Smooth muscle cell (in vitro differentiated cells): ENCODE results near the gene REL. TPM values are rescaled to one million over a fixed set of nuclear protein-coding genes. Genes with fewer than 3 reads are reported as not detected.

Experiments used
- DNase-seq: peaks from one replicate; lab custom pipeline; 2025; ENCODE audit not compliant: unreplicated experiment; lab: John Stamatoyannopoulos, UW
- H2AFZ ChIP-seq: fragments of 200-600 bp; sonication (generic); 2 replicates; pipeline ENCODE4 v1.6.0; 2016; ENCODE audit warnings: antibody characterized with exemption, low read depth, mild to moderate bottlenecking
- H3F3A ChIP-seq: fragments of 200-600 bp; sonication (generic); 2 replicates; pipeline ENCODE4 v1.6.0; 2017; ENCODE audit warnings: antibody characterized with exemption, low read depth
- H3K27ac ChIP-seq: fragments of 200-600 bp; sonication (generic); 2 replicates; pipeline ENCODE4 v1.5.1; 2016; ENCODE audit warnings: low read depth, mild to moderate bottlenecking
- H3K27me3 ChIP-seq: fragments of 200-600 bp; sonication (generic); 2 replicates; pipeline ENCODE4 v1.6.1; 2016; ENCODE audit warnings: low read depth, mild to moderate bottlenecking
- H3K36me3 ChIP-seq: fragments of 200-600 bp; sonication (generic); 2 replicates; pipeline ENCODE4 v1.5.1; 2016; ENCODE audit warnings: low read depth
- H3K4me1 ChIP-seq: fragments of 200-600 bp; sonication (generic); 2 replicates; pipeline ENCODE4 v1.5.1; 2016; ENCODE audit warnings: low read depth
- H3K4me2 ChIP-seq: fragments of 200-600 bp; sonication (generic); 2 replicates; pipeline ENCODE4 v1.6.0; 2016; ENCODE audit warnings: mild to moderate bottlenecking
- H3K4me3 ChIP-seq: fragments of 200-600 bp; sonication (generic); 2 replicates; pipeline ENCODE4 v1.5.1; 2016; ENCODE audit warnings: mild to moderate bottlenecking
- H3K79me2 ChIP-seq: fragments of 200-600 bp; sonication (generic); 2 replicates; pipeline ENCODE4 v1.6.0; 2016; ENCODE audit warnings: low read depth, mild to moderate bottlenecking
- H3K9ac ChIP-seq: fragments of 200-600 bp; sonication (generic); 2 replicates; pipeline ENCODE4 v1.6.0; 2016; ENCODE audit warnings: low read depth
- H3K9me3 ChIP-seq: fragments of 200-600 bp; sonication (generic); replicated peaks from 2 replicates; pipeline ENCODE4 v1.5.1; 2016; ENCODE audit warnings: low read depth
- H4K20me1 ChIP-seq: fragments of 200-600 bp; sonication (generic); 2 replicates; pipeline ENCODE4 v1.6.0; 2016; ENCODE audit warnings: low read depth
- CTCF ChIP-seq: fragments of 200-600 bp; sonication (generic); IDR thresholded peaks from 2 replicates; pipeline ENCODE4 v1.5.1; 2017; ENCODE audit warnings: borderline replicate concordance, mild to moderate bottlenecking, antibody characterized with exemption; ENCODE audit not compliant: insufficient read depth, poor library complexity, severe bottlenecking
- WGBS: methylation state at CpG from one replicate; pipeline ENCODE4 v1.1.7; 2016; ENCODE audit warnings: low lambda C conversion rate; 5-methylcytosine and 5-hydroxymethylcytosine counted together
- polyA plus RNA-seq: library from polyadenylated mRNA; unstranded; fragments of >200 nt; fragmentation: Nextera tagmentation; extraction: Ambion mirVana; gene quantifications from 2 replicates; pipeline ENCODE4 v1.2.1, GENCODE V29; 2016
- total RNA-seq: library from RNA; depleted of rRNA; stranded (reverse); fragments of >200 nt; gene quantifications from 2 replicates; pipeline ENCODE4 v1.2.3, GENCODE V29; 2014

REL gene
- total and polyA plus RNA-seq, 2 experiments from 2014 or later: 2.3 to 15.3 TPM

GRCh38 chr2:60945341-60945740 is 64.0 kb downstream of the REL start:
- Histone ChIP-seq H3K4me2 (no peak overlapping the region), H3K9ac (no peak overlapping the region), H3K4me1 (no peaks in the 10 kb centered on the region), H3K9me3 (no peaks in the 10 kb centered on the region), H4K20me1 (no peaks in the 10 kb centered on the region), H3K36me3 (no peaks in the 10 kb centered on the region), H3K4me3 (no peak overlapping the region), H3K27me3 (no peaks in the 10 kb centered on the region), H3F3A (no peaks in the 10 kb centered on the region), H3K79me2 (no peaks in the 10 kb centered on the region), H2AFZ (no peak overlapping the region), H3K27ac (no peak overlapping the region)
- TF ChIP-seq CTCF: no peak
- DNase-seq: no peak
- WGBS: 76% methylated on average over 2 of the region's 2 CpGs

GRCh38 chr2:60947056-60947455 is 65.7 kb downstream of the REL start:
- no peaks in the 10 kb centered on the region for H3K9me3 ChIP-seq
- no peaks in the 10 kb centered on the region for H3K27me3 ChIP-seq
- no peaks in the 10 kb centered on the region for H3K4me1 ChIP-seq
- no peak for TF ChIP-seq CTCF
- H3F3A ChIP-seq: no peaks in the 10 kb centered on the region
- H3K36me3 ChIP-seq: no peaks in the 10 kb centered on the region
- no peak overlapping the region for H3K4me3 ChIP-seq
- H3K4me2 ChIP-seq: no peak overlapping the region
- DNase-seq: no peak
- WGBS: 86% methylated on average over 4 of the region's 4 CpGs
- no peak overlapping the region for H3K9ac ChIP-seq
- H2AFZ ChIP-seq: no peak overlapping the region
- H3K27ac ChIP-seq: no peak overlapping the region
- H4K20me1 ChIP-seq: no peaks in the 10 kb centered on the region
- H3K79me2 ChIP-seq: no peaks in the 10 kb centered on the region

GRCh38 chr2:60948161-60948560 is 66.8 kb downstream of the REL start:
- H3K9ac ChIP-seq: no peak overlapping the region
- no peak overlapping the region for H3K4me3 ChIP-seq
- TF ChIP-seq CTCF: no peak
- H4K20me1 ChIP-seq: no peaks in the 10 kb centered on the region
- no peaks in the 10 kb centered on the region for H3K9me3 ChIP-seq
- no peaks in the 10 kb centered on the region for H3K79me2 ChIP-seq
- H2AFZ ChIP-seq: no peak overlapping the region
- no peaks in the 10 kb centered on the region for H3K27me3 ChIP-seq
- 98% methylated on average over 8 of the region's 8 CpGs for WGBS
- H3K4me1 ChIP-seq: no peaks in the 10 kb centered on the region
- H3K36me3 ChIP-seq: peaks cover 2% of the 10 kb centered on the region
- H3K4me2 ChIP-seq: no peak overlapping the region
- DNase-seq: no peak
- peak overlapping the region; percentile 33 for H3K27ac ChIP-seq
- no peaks in the 10 kb centered on the region for H3F3A ChIP-seq

- Histone ChIP-seq H3K4me2 (no peak overlapping the region), H3K27ac (peak overlapping the region; percentile 33), H4K20me1 (no peaks in the 10 kb centered on the region), H3K9me3 (no peaks in the 10 kb centered on the region), H3K79me2 (no peaks in the 10 kb centered on the region), H3K4me3 (no peak overlapping the region), H3K36me3 (peaks cover 5% of the 10 kb centered on the region), H2AFZ (no peak overlapping the region), H3K9ac (no peak overlapping the region), H3K27me3 (no peaks in the 10 kb centered on the region), H3F3A (no peaks in the 10 kb centered on the region), H3K4me1 (no peaks in the 10 kb centered on the region)
- TF ChIP-seq CTCF: no peak
- 83% methylated on average over 6 of the region's 6 CpGs for WGBS
- no peak for DNase-seq
Observed at GRCh38 chr2:60948926-60949579, 67.7 kb downstream of the REL start.
